OCI-LY7 (cell line): ENCODE results near the gene GNAQ.

Experiments
- CTCF ChIP-seq: fragments of 200-600 bp; sonication (generic); conservative IDR thresholded peaks from 2 replicates; pipeline ENCODE4 v1.5.1; 2014; ENCODE audit warnings: mild to moderate bottlenecking, antibody characterized with exemption, low read length, moderate library complexity, mixed read lengths
- EZH2phosphoT487 ChIP-seq: fragments of 200-600 bp; sonication (generic); IDR thresholded peaks from 2 replicates; pipeline ENCODE4 v1.6.1; 2018; ENCODE audit warnings: low read depth, borderline replicate concordance, mild to moderate bottlenecking, mixed run types, antibody characterized with exemption, low read length, moderate library complexity, mixed read lengths

- no peak for TF ChIP-seq CTCF
- no peak for TF ChIP-seq EZH2phosphoT487
Observed at GRCh38 chr9:77917800-77918199, 113.8 kb downstream of the GNAQ start.
